MCF 10A (cell line): ENCODE data around the gene PALD1. TPM values are rescaled to one million over a fixed set of nuclear protein-coding genes. Genes with fewer than 3 reads are reported as not detected.

ENCODE experiments used
- BruUV-seq: library from RNA; stranded (reverse); fragments of 400-500 nt; replicated peaks from 2 replicates; lab custom pipeline; 2021; lab: Mats Ljungman, UMichigan
- CTCF ChIA-PET: fragments of 300-600 bp; sonication (Branson Sonifier 250); formaldehyde crosslinking; extraction: SDS; loops from one replicate; lab custom pipeline; 2021; ENCODE audit warnings: antibody characterized with exemption, inconsistent platforms; lab: Yijun Ruan, JAX
- POLR2A ChIA-PET: fragments of 300-600, 350-650 bp; sonication (Branson Sonifier 250); formaldehyde crosslinking; extraction: SDS; loops from one replicate; lab custom pipeline; 2020; ENCODE audit warnings: antibody characterized with exemption, inconsistent platforms; lab: Yijun Ruan, JAX
- DNase-seq: peaks from one replicate; pipeline ENCODE4 v3.0.0-alpha.2; 2018; ENCODE audit not compliant: unreplicated experiment
- H3K27ac Mint-ChIP-seq: one replicate; pipeline ENCODE4 v1.8.0; 2022; ENCODE audit warnings: mild to moderate bottlenecking, low read depth, mixed read lengths; ENCODE audit not compliant: unreplicated experiment
- H3K27me3 Mint-ChIP-seq: one replicate; pipeline ENCODE4 v1.8.0; 2022; ENCODE audit warnings: mixed read lengths; ENCODE audit not compliant: insufficient read depth, unreplicated experiment
- H3K36me3 Mint-ChIP-seq: one replicate; pipeline ENCODE4 v1.8.0; 2022; ENCODE audit warnings: mild to moderate bottlenecking, moderate library complexity, mixed read lengths; ENCODE audit not compliant: insufficient read depth, unreplicated experiment
- H3K4me1 Mint-ChIP-seq: one replicate; pipeline ENCODE4 v1.8.0; 2022; ENCODE audit warnings: mixed read lengths; ENCODE audit not compliant: insufficient read depth, unreplicated experiment
- H3K4me3 Mint-ChIP-seq: one replicate; pipeline ENCODE4 v1.8.0; 2022; ENCODE audit warnings: mild to moderate bottlenecking, moderate library complexity, mixed read lengths; ENCODE audit not compliant: unreplicated experiment
- H3K9me3 Mint-ChIP-seq: one replicate; pipeline ENCODE4 v1.8.0; 2022; ENCODE audit warnings: mixed read lengths; ENCODE audit not compliant: unreplicated experiment
- intact Hi-C: fragments of 100-400 bp; cut with micrococcal nuclease; formaldehyde crosslinking; loops from 2 replicates; pipeline ENCODE4 v1.14.1; 2022
- total RNA-seq: library from RNA; stranded (reverse); gene quantifications from 2 replicates; pipeline ENCODE4 v1.2.3, GENCODE V29; 2022
- TF ChIP-seq, protein P1 (sequence below): fragments of 200-600 bp; IDR thresholded peaks from one replicate; pipeline ENCODE4 v1.8.0; 2022; ENCODE audit warnings: antibody characterized with exemption, mild to moderate bottlenecking; ENCODE audit not compliant: unreplicated experiment

Gene PALD1
- total RNA-seq, 1 experiment from 2014 or later = 0.12 TPM

GRCh38 chr10:70513848-70514309, 35.3 kb downstream of the PALD1 start:
- no TSS peak for BruUV-seq
- H3K9me3 Mint-ChIP-seq = no peaks in the 10 kb centered on the region
- H3K27me3 Mint-ChIP-seq = no peaks in the 10 kb centered on the region
- intact Hi-C loops = no loop called here
- no peak overlapping the region for H3K4me3 Mint-ChIP-seq
- no peak for DNase-seq
- ChIA-PET POLR2A (no interaction called here), CTCF (no interaction called here)
- no peaks in the 10 kb centered on the region for H3K4me1 Mint-ChIP-seq
- no peaks in the 10 kb centered on the region for H3K36me3 Mint-ChIP-seq
- no peak overlapping the region for H3K27ac Mint-ChIP-seq
- TF ChIP-seq, protein P1, sequence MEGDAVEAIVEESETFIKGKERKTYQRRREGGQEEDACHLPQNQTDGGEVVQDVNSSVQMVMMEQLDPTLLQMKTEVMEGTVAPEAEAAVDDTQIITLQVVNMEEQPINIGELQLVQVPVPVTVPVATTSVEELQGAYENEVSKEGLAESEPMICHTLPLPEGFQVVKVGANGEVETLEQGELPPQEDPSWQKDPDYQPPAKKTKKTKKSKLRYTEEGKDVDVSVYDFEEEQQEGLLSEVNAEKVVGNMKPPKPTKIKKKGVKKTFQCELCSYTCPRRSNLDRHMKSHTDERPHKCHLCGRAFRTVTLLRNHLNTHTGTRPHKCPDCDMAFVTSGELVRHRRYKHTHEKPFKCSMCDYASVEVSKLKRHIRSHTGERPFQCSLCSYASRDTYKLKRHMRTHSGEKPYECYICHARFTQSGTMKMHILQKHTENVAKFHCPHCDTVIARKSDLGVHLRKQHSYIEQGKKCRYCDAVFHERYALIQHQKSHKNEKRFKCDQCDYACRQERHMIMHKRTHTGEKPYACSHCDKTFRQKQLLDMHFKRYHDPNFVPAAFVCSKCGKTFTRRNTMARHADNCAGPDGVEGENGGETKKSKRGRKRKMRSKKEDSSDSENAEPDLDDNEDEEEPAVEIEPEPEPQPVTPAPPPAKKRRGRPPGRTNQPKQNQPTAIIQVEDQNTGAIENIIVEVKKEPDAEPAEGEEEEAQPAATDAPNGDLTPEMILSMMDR = no peak

- CTCF ChIA-PET = no interaction called here
- H3K4me3 Mint-ChIP-seq = no peak overlapping the region
- no peaks in the 10 kb centered on the region for H3K9me3 Mint-ChIP-seq
- no peaks in the 10 kb centered on the region for H3K27me3 Mint-ChIP-seq
- BruUV-seq = no TSS peak
- intact Hi-C loops = no loop called here
- TF ChIP-seq, protein P1 = no peak
- no peak for DNase-seq
- no peaks in the 10 kb centered on the region for H3K36me3 Mint-ChIP-seq
- POLR2A ChIA-PET = no interaction called here
- peak overlapping the region; percentile 32 for H3K27ac Mint-ChIP-seq
- no peaks in the 10 kb centered on the region for H3K4me1 Mint-ChIP-seq
Observed at GRCh38 chr10:70514591-70514990, 36.0 kb downstream of the PALD1 start.

GRCh38 chr10:70515035-70515667, 36.6 kb downstream of the PALD1 start:
- no peaks in the 10 kb centered on the region for H3K36me3 Mint-ChIP-seq
- TF ChIP-seq, protein P1 = no peak
- H3K27ac Mint-ChIP-seq = peak overlapping the region; percentile 32
- H3K4me3 Mint-ChIP-seq = no peak overlapping the region
- H3K27me3 Mint-ChIP-seq = no peaks in the 10 kb centered on the region
- CTCF ChIA-PET = no interaction called here
- intact Hi-C loops = no loop called here
- no peak for DNase-seq
- BruUV-seq = no TSS peak
- H3K4me1 Mint-ChIP-seq = no peaks in the 10 kb centered on the region
- POLR2A ChIA-PET = no interaction called here
- no peaks in the 10 kb centered on the region for H3K9me3 Mint-ChIP-seq

- TF ChIP-seq, protein P1 = no peak
- BruUV-seq = no TSS peak
Observed at GRCh38 chr10:70518695-70519094, 40.1 kb downstream of the PALD1 start.

More at GRCh38 chr10:70518695-70519094, 40.1 kb downstream of the PALD1 start:
- DNase-seq = no peak
- Mint-ChIP-seq H3K9me3 (no peaks in the 10 kb centered on the region), H3K36me3 (no peaks in the 10 kb centered on the region), H3K4me1 (no peaks in the 10 kb centered on the region), H3K27ac (no peak overlapping the region), H3K27me3 (no peaks in the 10 kb centered on the region), H3K4me3 (no peak overlapping the region)
- POLR2A ChIA-PET = no interaction called here
- intact Hi-C loops = no loop called here
- CTCF ChIA-PET = no interaction called here
